NCI-H748 treated with DMSO at 0.1 percent for 48 hours (cell line): Measurements from ENCODE around the gene TENM4.

Experiments
- DNase-seq: peaks from one replicate; lab custom pipeline; 2025; lab: John Stamatoyannopoulos, UW

TENM4 gene

GRCh38 chr11:79342686-79343085 is 98.1 kb downstream of the TENM4 start:
- DNase-seq, result no peak

DNA sequence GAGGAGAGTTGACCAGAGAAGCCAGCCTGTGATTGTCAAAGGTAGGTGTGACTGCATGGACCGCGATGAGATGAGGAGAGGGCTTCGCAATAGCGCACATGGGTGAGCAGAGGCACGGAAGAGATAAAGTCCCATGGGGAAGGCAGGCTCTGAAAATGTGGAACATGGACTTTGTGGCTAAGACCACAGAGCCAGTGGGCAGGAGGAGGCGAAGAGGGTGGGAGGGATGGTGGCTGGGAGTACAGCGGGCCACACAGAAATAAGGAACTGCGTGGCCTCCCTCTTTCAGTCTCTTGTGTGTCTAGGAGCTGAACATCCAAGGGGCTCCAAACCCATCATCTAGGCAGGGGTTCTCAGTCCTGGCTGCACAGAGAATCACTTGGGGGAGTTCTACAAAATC is 98.6 kb downstream of the TENM4 start:
- no peak for DNase-seq

GRCh38 chr11:79340535-79340934 is 100.3 kb downstream of the TENM4 start:
- no peak for DNase-seq

DNA sequence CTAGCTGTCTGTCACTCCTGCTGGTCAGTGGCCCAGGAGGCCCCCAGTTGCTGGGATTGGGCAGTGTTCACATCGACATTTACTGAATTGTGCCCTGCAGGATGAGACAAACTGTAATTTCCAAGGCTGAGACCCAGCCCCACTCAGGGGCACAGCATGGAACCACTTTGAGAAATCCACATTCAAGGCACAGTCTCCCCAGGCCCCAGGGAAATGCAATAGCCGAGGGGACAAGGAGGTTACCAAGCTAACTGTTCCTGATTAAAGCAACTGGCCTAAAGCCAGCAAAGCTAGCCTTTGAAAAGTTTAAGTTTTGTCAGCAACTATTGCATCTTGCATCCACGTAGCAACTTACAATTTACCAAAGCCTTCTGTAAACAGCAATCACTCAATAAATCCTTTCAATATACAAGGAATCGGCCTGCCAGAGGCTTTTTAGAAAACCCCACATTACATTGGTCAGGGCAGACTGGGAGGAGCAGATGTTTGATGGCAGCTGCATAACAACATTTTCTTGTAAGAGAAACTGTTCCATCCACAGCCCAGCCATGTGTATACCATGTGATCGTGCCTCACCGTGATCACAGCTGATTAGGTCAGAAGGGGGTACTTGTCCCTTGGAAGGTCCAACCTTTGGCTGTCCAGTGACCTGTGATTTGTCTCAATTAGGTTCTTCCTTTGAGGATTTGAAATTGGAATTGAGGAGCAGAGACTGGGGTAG is 103.9 kb downstream of the TENM4 start:
- no peak for DNase-seq

DNA sequence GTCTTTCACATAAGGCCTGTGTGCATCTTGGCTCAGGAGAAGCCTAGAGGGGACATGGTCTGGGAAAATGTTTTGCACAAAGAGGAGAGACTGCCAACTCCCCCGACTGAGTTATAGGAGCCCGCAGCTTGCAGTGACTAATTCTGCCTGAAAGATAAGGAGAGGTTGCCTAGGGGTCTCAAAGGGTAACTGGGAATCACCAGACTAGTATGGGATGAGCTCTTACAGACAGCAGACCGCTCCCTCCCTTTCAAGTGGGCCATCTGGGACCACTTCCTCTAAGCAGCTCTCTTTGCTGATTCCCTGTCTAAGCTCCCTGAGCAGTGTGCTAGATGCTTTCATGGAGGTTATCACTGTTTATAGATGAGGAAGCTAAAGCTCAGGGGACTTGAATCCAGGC is 105.1 kb downstream of the TENM4 start:
- no peak for DNase-seq

DNA sequence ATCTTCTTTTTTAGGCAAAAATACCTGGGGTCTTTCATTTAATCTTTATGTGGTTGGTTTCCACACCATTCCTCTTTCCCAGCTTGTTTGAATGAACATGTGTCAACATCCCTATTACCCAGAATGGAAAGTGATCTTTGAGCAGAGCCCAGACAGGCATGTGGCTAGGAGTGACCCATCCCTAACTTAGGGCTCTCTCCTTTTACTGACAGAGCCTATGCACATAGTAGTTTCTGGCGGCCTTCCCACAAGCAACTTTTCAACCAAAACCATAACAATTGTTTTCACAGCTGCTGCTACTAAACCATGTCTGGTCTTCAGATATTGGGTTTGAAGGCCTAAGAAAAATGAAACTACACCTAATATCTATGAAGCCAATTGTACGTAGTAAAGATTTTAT is 107.5 kb downstream of the TENM4 start:
- no peak for DNase-seq

DNA sequence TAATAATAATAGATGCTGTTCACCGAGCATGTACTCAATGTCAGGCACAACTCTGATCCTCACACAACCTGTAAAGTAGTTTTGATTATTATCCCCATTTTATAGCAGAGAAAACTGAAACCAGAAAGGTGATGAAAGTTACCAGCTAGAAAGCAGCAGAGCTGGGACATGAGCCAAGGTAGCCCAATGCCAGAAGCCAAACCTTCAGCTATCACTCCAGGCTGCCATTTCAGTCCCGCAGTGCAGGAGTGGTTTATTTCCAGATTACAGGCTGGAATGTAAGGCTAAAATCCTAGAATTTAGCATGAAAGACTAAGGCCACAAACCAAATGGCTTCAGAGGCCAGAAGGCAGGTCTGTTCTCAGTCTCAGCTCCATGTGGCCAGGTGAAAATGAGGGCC is 108.8 kb downstream of the TENM4 start:
- no peak for DNase-seq

- DNase-seq, result no peak
These were observed 109.5 kb downstream of the TENM4 start for GRCh38 chr11:79331203-79331901.

DNA sequence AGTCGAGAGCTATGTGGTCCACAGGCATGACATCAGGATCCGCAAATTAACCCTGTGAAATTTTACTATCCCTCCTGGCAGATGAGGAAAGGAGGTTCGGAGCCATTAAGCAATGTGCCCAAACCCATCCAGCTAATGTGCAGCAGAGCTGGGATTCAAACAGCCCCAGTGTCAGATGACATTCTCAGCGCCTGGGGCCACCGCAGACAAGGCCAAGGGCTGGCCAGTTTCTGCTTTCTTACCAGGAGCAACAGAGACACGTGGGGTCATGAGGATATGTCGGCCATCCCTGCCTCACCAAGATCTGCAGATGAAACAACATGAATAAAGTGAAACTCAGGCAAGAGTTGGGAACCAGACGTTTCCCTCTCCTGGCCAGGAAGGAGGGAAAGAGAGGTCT is 110.2 kb downstream of the TENM4 start:
- DNase-seq, result no peak

DNA sequence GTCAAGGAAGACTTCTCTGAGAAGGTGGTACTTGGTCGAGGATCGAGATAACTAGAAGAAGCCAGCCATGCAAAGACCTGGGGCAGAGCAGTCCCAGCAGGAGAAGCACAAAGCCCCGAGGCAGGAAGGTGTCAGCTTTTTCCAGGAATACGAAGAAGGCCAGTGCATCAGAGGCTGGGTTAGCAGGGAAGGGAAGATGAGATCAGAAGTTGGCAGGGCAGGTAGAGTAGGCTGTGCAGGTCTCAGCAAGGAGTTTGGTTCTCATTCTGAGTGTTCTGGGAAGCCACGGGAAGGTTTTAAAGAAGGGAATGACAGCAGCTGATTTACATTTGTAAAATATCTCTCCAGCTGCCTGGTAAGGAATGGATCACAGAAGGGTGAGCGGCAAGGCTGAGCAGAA is 111.3 kb downstream of the TENM4 start:
- no peak for DNase-seq

- DNase-seq, result no peak
These were observed 112.4 kb downstream of the TENM4 start for GRCh38 chr11:79328402-79328801.

- DNase-seq, result no peak
These were observed 115.0 kb downstream of the TENM4 start for GRCh38 chr11:79325851-79326250.

DNA sequence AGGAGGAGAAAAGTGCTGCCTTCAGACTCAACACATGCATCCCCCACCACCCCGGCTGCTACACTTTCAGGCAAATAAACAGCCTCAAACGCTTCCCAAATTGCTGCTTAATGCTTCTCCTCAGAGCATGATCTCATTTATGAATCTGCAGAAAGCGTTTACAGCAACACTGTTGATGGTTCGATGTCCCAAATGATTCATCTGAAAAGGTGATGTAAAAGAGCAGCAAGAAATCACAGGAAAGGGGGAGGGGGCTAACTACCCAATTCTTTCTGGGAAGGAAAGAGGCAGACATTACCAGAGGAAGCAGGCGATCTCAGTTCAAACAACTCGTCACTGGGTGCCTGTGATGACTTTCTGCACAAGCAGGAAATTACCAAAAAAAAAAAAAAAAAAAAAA is 119.6 kb downstream of the TENM4 start:
- no peak for DNase-seq

DNA sequence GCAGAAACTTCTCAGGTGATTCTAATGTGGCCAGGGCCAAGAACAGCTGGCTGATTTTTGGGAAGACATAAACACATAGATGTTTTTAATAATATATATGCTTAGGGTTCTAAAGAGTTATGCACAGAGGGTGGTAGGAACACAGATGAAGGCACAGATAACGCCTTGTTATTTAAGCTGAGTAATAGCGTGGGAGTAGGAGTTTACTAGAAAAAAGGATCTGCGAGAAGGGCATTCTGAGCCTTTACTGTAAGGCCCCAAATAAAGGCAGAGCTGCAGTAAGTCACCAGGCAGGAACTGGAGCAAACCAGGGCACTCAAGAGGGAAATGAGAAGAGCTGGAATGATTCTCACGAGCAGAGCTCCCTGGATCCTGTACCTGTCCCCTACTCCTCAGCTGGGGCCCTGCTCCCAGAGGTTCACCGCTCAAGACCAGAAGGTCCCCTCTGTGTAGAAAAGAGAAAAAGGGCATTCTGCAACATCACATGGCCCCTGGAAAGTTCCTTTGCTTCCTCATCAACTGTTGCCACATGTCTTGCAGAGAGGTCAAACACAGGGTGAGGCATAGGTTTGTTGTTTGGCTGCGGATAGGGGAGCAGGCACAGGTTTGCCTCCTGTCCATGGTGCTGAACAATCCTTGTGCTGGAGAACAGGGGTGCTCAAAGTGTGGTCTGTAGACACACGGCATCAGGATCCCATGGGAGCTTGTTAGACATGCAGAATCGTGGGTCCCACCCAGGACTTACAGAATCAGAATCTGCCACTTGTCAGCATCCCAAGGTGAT is 125.7 kb downstream of the TENM4 start:
- no peak for DNase-seq

GRCh38 chr11:79313530-79313913 is 127.3 kb downstream of the TENM4 start:
- no peak for DNase-seq

GRCh38 chr11:79312617-79313529 is 128.0 kb downstream of the TENM4 start:
- no peak for DNase-seq

GRCh38 chr11:79311461-79311860 is 129.4 kb downstream of the TENM4 start:
- DNase-seq, result no peak

DNA sequence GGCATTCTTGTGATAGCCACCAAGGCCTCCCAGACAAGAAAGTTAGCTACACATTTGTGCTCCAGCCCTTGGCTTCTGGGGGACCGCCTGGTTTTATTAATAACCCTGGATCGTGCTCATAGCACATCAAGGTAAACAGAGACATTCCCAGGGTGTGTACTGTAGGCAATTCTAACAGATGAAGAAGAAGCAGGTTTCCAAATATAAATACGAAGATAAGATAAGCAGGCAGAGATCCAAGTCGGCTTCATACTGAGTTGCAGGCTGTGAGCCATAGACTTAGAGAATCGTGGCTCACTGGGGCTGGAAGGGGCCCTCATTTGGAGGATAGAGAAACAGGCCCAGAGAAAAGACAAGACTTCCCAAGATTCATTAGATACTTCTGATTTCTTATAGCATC is 131.4 kb downstream of the TENM4 start:
- no peak for DNase-seq

DNA sequence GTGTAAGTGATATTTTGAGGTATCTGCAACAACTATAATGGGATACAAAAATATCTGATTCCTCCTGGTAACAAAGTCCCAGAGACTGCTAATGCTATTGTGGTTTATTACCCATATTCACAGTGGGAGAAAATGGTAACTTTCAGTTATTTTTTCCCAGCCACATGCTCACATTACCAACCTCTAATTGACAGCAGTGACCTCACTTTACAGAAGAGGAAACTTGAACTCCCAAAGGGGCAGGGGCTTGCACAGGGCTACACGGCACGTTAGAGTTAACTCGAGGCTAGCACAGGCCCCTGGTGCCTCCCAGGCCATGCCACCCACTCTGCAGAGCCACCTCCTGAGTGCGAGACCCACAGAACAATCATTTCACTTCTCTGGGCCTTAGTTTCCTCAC is 132.4 kb downstream of the TENM4 start:
- DNase-seq, result no peak

DNA sequence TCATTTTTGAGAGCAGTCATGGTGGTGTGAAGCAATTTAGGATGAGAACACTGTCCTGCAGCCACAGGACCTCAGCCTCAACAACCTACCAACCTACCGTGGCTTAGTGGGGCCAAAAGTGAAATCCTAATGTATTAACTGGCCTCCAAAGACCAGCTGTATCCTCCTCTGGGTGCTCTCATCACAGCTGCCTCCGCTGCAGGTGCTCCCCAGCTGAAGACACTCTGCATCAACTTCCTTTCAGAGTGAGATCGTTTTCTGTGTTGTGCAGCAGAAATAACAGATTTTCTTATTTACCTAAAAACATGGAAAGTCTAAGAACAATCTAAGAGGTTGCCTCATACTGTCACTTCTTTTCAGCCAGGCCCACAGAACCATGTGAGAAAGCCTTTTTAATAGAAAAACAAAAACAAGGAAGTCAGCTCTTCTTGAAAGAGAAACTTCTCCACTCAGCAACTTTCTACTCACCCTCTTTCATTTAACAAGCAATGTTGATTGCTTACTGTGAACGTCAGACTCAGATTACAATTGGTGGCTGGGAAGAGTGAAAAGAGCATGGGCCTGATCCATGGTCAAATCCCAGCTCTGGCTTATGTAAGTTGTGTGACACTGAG is 136.1 kb downstream of the TENM4 start:
- DNase-seq, result no peak

GRCh38 chr11:79296141-79296540 is 144.7 kb downstream of the TENM4 start:
- no peak for DNase-seq
